ENCODE measurements around the gene CLEC18A.

CLEC18A gene

DNA sequence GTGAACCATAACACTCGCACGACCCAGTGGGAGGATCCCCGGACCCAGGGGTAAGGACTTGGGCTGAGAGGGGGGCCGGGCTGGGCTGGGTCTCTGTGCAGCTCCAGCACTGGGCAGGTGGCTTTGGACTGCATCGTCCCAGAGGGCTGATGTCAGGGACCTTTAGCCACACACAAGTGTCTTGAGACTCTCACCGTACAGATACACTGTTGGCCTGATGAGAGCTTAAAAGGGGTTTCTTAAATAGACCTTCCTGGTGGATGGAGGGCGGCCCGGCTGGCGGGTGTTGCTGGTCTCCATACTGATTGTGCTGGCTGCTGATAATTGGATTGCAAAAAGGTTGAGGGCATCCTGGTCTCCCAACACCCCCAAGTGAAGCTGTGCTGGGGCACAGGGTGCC, 21.7 kb upstream of the CLEC18A start:
- peaks cover 12% of the 10 kb centered on the region; the same call in 1 of the 2 replicates for H3K36me3 ChIP-seq (ENCODE audit: control insufficient read depth, insufficient read depth, low read length)
- no peaks in the 10 kb centered on the region for H3K9me3 ChIP-seq (ENCODE audit: control insufficient read depth, insufficient read depth, low read length)
- no peak overlapping the region for H3K27ac ChIP-seq (ENCODE audit: low read length)
- no peaks in the 10 kb centered on the region for H3K27me3 ChIP-seq (ENCODE audit: control insufficient read depth, insufficient read depth, low read length)
- no CpG with 5 or more reads among the region's 9 CpGs for WGBS (ENCODE audit: insufficient coverage, insufficient read length)
- no peak for DNase-seq (ENCODE audit: low read depth, low spot score)
- no peak overlapping the region for H3K4me3 ChIP-seq (ENCODE audit: low read length)
- H3K4me1 ChIP-seq (ENCODE audit: control insufficient read depth, insufficient read depth, low read length): 0 out of 2 replicates have a peak, but pooled peaks cover 1% of the 10 kb centered on the region

GRCh38 chr16:69930117-69930776, 20.9 kb upstream of the CLEC18A start:
- Histone ChIP-seq H3K4me1 (ENCODE audit: control insufficient read depth, insufficient read depth, low read length) (no peaks in the 10 kb centered on the region), H3K27ac (ENCODE audit: low read length) (no peak overlapping the region), H3K4me3 (ENCODE audit: low read length) (no peak overlapping the region), H3K9me3 (ENCODE audit: control insufficient read depth, insufficient read depth, low read length) (no peaks in the 10 kb centered on the region), H3K36me3 (ENCODE audit: control insufficient read depth, insufficient read depth, low read length) (peaks cover 12% of the 10 kb centered on the region; the same call in 1 of the 2 replicates), H3K27me3 (ENCODE audit: control insufficient read depth, insufficient read depth, low read length) (no peaks in the 10 kb centered on the region)
- no CpG with 5 or more reads among the region's 12 CpGs for WGBS (ENCODE audit: insufficient coverage, insufficient read length)
- peak; percentile 70 for DNase-seq (ENCODE audit: low read depth, low spot score)

- no peak for DNase-seq (ENCODE audit: low read depth, low spot score)
- Histone ChIP-seq H3K36me3 (ENCODE audit: control insufficient read depth, insufficient read depth, low read length) (peaks cover 9% of the 10 kb centered on the region; the same call in 1 of the 2 replicates), H3K9me3 (ENCODE audit: control insufficient read depth, insufficient read depth, low read length) (no peaks in the 10 kb centered on the region), H3K27ac (ENCODE audit: low read length) (no peak overlapping the region), H3K4me1 (ENCODE audit: control insufficient read depth, insufficient read depth, low read length) (no peaks in the 10 kb centered on the region), H3K4me3 (ENCODE audit: low read length) (no peak overlapping the region), H3K27me3 (ENCODE audit: control insufficient read depth, insufficient read depth, low read length) (no peaks in the 10 kb centered on the region)
- WGBS (ENCODE audit: insufficient coverage, insufficient read length): no CpG with 5 or more reads among the region's 13 CpGs
Measured at GRCh38 chr16:69931631-69932030, 19.5 kb upstream of the CLEC18A start.

DNA sequence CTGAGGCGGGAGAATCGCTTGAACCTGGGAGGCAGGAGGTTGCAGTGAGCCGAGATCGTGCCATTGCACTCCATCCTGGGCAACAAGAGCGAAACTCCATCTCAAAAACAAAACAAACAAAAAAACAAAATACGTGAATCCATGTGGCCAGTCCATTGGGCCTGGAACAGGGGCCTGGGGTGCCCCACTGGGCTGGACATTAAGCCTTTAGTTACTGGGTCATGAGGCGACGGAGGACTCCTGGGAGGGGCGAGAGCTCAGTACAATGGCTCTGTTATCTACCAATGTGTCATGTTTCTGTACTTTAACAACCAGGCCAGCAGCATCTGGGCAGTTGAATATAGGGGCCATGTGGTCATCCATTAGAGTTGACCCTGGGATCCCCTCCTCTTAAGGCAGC, 18.9 kb upstream of the CLEC18A start:
- H3K36me3 ChIP-seq (ENCODE audit: control insufficient read depth, insufficient read depth, low read length): peaks cover 11% of the 10 kb centered on the region; the same call in 1 of the 2 replicates
- no peaks in the 10 kb centered on the region for H3K9me3 ChIP-seq (ENCODE audit: control insufficient read depth, insufficient read depth, low read length)
- H3K27ac ChIP-seq (ENCODE audit: low read length): no peak overlapping the region
- DNase-seq (ENCODE audit: low read depth, low spot score): no peak
- no peaks in the 10 kb centered on the region for H3K27me3 ChIP-seq (ENCODE audit: control insufficient read depth, insufficient read depth, low read length)
- H3K4me3 ChIP-seq (ENCODE audit: low read length): no peak overlapping the region
- no peaks in the 10 kb centered on the region for H3K4me1 ChIP-seq (ENCODE audit: control insufficient read depth, insufficient read depth, low read length)
- no CpG with 5 or more reads among the region's 9 CpGs for WGBS (ENCODE audit: insufficient coverage, insufficient read length)

DNA sequence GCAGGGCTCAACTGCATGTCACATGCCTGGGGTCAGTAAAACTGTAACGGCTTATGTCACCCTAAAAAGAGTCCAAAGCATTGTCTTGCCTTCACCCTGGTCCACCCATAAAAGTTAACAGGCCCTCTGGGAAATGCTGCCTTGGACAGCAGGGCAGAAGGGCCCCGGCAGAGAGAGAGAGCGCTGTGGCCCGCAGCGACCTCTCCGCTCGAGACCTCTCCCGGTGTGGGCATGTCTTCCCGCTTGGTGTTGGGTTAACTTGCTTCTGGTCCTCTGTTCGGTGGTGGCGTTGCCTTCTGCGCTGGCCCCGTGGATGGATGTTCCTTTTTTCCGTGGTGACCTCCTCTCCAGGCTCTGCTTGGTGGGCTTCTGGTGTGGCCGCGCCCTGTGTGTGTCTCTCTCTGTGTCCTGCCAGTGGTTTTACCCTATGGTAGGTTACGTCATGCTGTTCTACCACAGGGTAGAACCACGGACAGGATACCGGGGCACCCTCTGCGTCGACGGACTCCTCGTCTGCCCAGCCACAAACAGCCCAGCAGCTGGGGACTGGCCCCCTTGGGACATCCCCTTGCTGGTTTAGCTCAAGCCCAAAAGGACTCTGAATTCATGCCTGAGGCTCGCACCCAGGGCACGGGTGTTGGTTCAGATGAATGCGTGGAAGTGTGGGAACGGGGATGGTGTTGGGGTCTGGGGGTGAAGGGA, 18.3 kb upstream of the CLEC18A start:
- Histone ChIP-seq H3K27me3 (ENCODE audit: control insufficient read depth, insufficient read depth, low read length) (no peaks in the 10 kb centered on the region), H3K4me1 (ENCODE audit: control insufficient read depth, insufficient read depth, low read length) (no peaks in the 10 kb centered on the region), H3K36me3 (ENCODE audit: control insufficient read depth, insufficient read depth, low read length) (peaks cover 15% of the 10 kb centered on the region; the same call in 1 of the 2 replicates), H3K27ac (ENCODE audit: low read length) (no peak overlapping the region), H3K4me3 (ENCODE audit: low read length) (no peak overlapping the region), H3K9me3 (ENCODE audit: control insufficient read depth, insufficient read depth, low read length) (no peaks in the 10 kb centered on the region)
- WGBS (ENCODE audit: insufficient coverage, insufficient read length): no CpG with 5 or more reads among the region's 27 CpGs
- no peak for DNase-seq (ENCODE audit: low read depth, low spot score)

GRCh38 chr16:69934044-69934443, 17.1 kb upstream of the CLEC18A start:
- Histone ChIP-seq H3K27me3 (ENCODE audit: control insufficient read depth, insufficient read depth, low read length) (no peaks in the 10 kb centered on the region), H3K4me3 (ENCODE audit: low read length) (no peak overlapping the region), H3K27ac (ENCODE audit: low read length) (no peak overlapping the region), H3K36me3 (ENCODE audit: control insufficient read depth, insufficient read depth, low read length) (peaks cover 15% of the 10 kb centered on the region; the same call in 1 of the 2 replicates), H3K4me1 (ENCODE audit: control insufficient read depth, insufficient read depth, low read length) (no peaks in the 10 kb centered on the region), H3K9me3 (ENCODE audit: control insufficient read depth, insufficient read depth, low read length) (no peaks in the 10 kb centered on the region)
- no peak for DNase-seq (ENCODE audit: low read depth, low spot score)
- no CpG with 5 or more reads among the region's 10 CpGs for whole genome bisulfite sequencing (ENCODE audit: insufficient coverage, insufficient read length)

DNA sequence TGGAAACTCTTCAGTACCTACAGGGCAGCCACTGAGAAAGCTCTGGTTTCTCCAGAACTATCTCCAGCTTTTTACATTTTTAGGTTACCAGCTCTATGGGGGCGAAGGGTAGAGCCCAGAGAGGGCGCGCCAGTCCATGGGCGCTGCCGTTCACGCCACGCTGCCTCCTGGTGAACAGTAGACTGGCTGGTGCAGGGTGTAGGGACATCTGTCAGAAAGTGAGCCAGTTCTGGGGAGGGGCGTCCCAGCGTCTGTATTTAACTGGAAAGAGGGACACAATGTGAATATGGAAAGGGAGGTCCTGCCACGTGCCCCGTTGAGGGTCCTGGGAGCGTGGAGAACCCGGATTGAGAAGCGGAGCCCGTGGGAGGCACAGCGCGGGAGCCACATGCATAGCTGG, 16.4 kb upstream of the CLEC18A start:
- no peaks in the 10 kb centered on the region for H3K27me3 ChIP-seq (ENCODE audit: control insufficient read depth, insufficient read depth, low read length)
- no CpG with 5 or more reads among the region's 17 CpGs for WGBS (ENCODE audit: insufficient coverage, insufficient read length)
- DNase-seq (ENCODE audit: low read depth, low spot score): no peak
- H3K27ac ChIP-seq (ENCODE audit: low read length): no peak overlapping the region
- no peaks in the 10 kb centered on the region for H3K4me1 ChIP-seq (ENCODE audit: control insufficient read depth, insufficient read depth, low read length)
- H3K4me3 ChIP-seq (ENCODE audit: low read length): no peak overlapping the region
- H3K36me3 ChIP-seq (ENCODE audit: control insufficient read depth, insufficient read depth, low read length): peaks cover 15% of the 10 kb centered on the region; the same call in 1 of the 2 replicates
- H3K9me3 ChIP-seq (ENCODE audit: control insufficient read depth, insufficient read depth, low read length): no peaks in the 10 kb centered on the region

- Histone ChIP-seq H3K27ac (ENCODE audit: low read length) (no peak overlapping the region), H3K36me3 (ENCODE audit: control insufficient read depth, insufficient read depth, low read length) (peaks cover 15% of the 10 kb centered on the region; the same call in 1 of the 2 replicates), H3K4me3 (ENCODE audit: low read length) (no peak overlapping the region), H3K27me3 (ENCODE audit: control insufficient read depth, insufficient read depth, low read length) (no peaks in the 10 kb centered on the region), H3K9me3 (ENCODE audit: control insufficient read depth, insufficient read depth, low read length) (no peaks in the 10 kb centered on the region), H3K4me1 (ENCODE audit: control insufficient read depth, insufficient read depth, low read length) (no peaks in the 10 kb centered on the region)
- DNase-seq (ENCODE audit: low read depth, low spot score): no peak
- WGBS (ENCODE audit: insufficient coverage, insufficient read length): no CpG with 5 or more reads among the region's 19 CpGs
Measured at GRCh38 chr16:69935278-69935711, 15.8 kb upstream of the CLEC18A start.

- Histone ChIP-seq H3K27me3 (ENCODE audit: control insufficient read depth, insufficient read depth, low read length) (no peaks in the 10 kb centered on the region), H3K36me3 (ENCODE audit: control insufficient read depth, insufficient read depth, low read length) (peaks cover 15% of the 10 kb centered on the region; the same call in 1 of the 2 replicates), H3K9me3 (ENCODE audit: control insufficient read depth, insufficient read depth, low read length) (no peaks in the 10 kb centered on the region), H3K27ac (ENCODE audit: low read length) (no peak overlapping the region), H3K4me3 (ENCODE audit: low read length) (no peak overlapping the region), H3K4me1 (ENCODE audit: control insufficient read depth, insufficient read depth, low read length) (no peaks in the 10 kb centered on the region)
- DNase-seq (ENCODE audit: low read depth, low spot score): no peak
- WGBS (ENCODE audit: insufficient coverage, insufficient read length): no CpG with 5 or more reads among the region's 10 CpGs
Measured at GRCh38 chr16:69935740-69936139, 15.4 kb upstream of the CLEC18A start.

DNA sequence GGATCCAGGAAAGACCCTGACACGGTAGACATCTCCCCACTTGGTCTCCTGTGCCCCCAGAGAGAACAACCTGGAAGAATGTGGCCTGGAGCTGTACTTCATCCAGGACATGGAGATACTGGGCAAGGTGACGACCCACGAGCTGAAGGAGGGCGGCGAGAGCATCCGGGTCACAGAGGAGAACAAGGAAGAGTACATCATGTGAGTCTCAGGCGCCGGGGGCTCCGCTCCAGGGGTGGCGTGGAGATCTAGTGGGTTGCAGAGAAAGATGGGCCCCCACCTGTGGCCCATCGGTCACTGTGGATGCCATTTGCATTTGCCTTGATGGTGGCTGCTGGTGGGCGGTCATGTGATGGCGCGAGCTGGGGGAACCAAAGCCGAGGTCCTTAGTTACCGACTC, 14.9 kb upstream of the CLEC18A start:
- no peaks in the 10 kb centered on the region for H3K27me3 ChIP-seq (ENCODE audit: control insufficient read depth, insufficient read depth, low read length)
- H3K27ac ChIP-seq (ENCODE audit: low read length): no peak overlapping the region
- no CpG with 5 or more reads among the region's 16 CpGs for WGBS (ENCODE audit: insufficient coverage, insufficient read length)
- H3K4me1 ChIP-seq (ENCODE audit: control insufficient read depth, insufficient read depth, low read length): no peaks in the 10 kb centered on the region
- peaks cover 15% of the 10 kb centered on the region; the same call in 1 of the 2 replicates for H3K36me3 ChIP-seq (ENCODE audit: control insufficient read depth, insufficient read depth, low read length)
- DNase-seq (ENCODE audit: low read depth, low spot score): no peak
- no peaks in the 10 kb centered on the region for H3K9me3 ChIP-seq (ENCODE audit: control insufficient read depth, insufficient read depth, low read length)
- H3K4me3 ChIP-seq (ENCODE audit: low read length): no peak overlapping the region
